ENCODE results near the gene USP43. TPM values are rescaled to one million over a fixed set of nuclear protein-coding genes. Genes with fewer than 3 reads are reported as not detected.

The USP43 gene
- total and polyA plus RNA-seq, 10 of the 15 experiments (the other 5 are each of a cell fraction or from before 2014, with no cell fraction given), result 0.94 TPM; not detected in 9

DNA sequence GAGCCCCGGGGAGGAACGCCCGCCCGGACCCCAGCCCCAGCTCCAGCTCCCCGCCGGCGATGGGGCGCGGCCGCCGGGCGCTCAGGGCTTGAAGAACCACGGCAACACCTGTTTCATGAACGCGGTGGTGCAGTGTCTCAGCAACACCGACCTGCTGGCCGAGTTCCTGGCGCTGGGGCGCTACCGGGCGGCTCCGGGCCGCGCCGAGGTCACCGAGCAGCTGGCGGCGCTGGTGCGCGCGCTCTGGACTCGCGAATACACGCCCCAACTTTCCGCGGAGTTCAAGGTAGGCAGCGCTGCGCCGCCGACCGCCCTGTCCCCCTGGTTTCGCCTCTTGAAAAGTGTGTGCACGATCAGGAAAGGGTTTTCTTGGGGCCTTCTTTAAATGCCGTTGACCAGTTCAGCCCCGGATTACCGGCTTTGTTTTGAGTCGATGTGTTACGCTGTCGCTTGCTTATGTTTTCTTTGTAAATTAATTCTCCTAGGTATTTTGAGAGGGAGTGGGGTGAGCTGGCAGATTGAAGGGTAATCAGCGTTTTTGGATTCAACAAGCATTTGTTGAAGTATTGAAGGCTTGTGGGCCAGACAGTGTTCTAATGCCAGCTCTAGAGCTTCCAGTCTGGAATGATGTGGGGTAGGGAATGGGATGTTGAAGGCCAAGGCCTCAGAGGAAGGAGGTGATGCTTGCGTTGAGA, 681 bp downstream of the USP43 start:
- Histone ChIP-seq H3K79me2 (ENCODE audit: control insufficient read depth, insufficient read depth, low read length) (no peaks in the 10 kb centered on the region), H3K36me3 (ENCODE audit: control insufficient read depth in 2 of 2, insufficient read depth in 2 of 2, low read length in 1 of 2) (no peaks in the 10 kb centered on the region), H2AFZ (ENCODE audit: control insufficient read depth, low read depth, low read length) (no peak overlapping the region; the same call in 1 of the 2 replicates), H3K9me3 (replicated peaks; ENCODE audit: control insufficient read depth, insufficient read depth, low read length) (no peaks in the 10 kb centered on the region), H3K27ac (ENCODE audit: control insufficient read depth, insufficient read depth) (no peak overlapping the region), H3K9ac (ENCODE audit: control insufficient read depth, insufficient read depth, low read length) (no peak overlapping the region), H4K20me1 (ENCODE audit: control insufficient read depth, insufficient read depth) (no peaks in the 10 kb centered on the region), H3K27me3 (replicated peaks in 1 of 2; ENCODE audit: control insufficient read depth in 2 of 2, insufficient read depth in 2 of 2, low read length in 1 of 2) (peaks cover 2 to 4% of the 10 kb centered on the region in 2 experiments), H3K4me3 (no peak overlapping the region; the same call in 1 of the 2 replicates), H3K4me2 (ENCODE audit: control insufficient read depth, insufficient read depth) (peak overlapping the region; percentile 73; the same call in 1 of the 2 replicates), H3K4me1 (ENCODE audit: control insufficient read depth, insufficient read depth, low read length) (peaks cover 4% of the 10 kb centered on the region; the same call in 1 of the 2 replicates)
- ATAC-seq (no peak), DNase-seq (ENCODE audit: low read depth, low spot score) (no peak), FAIRE-seq (no peak)
- BruUV-seq (replicated peaks), result no TSS peak
- ChIA-PET SMC1A (ENCODE audit: uncharacterized antibody, unreplicated experiment) (no interaction called here), RAD21 (ENCODE audit: unreplicated experiment) (no interaction called here), POLR2A (no interaction called here), CTCF (no interaction called here)
- intact Hi-C loops (cut with micrococcal nuclease; ENCODE audit: unreplicated experiment), result no loop called here
- in situ Hi-C loops (cut with MboI), result no loop called here
- 6% methylated on average over 36 of the region's 51 CpGs for WGBS (ENCODE audit: insufficient coverage, insufficient replicate concordance, low lambda C conversion rate, missing lambda C conversion rate)
- TF ChIP-seq STAT3 (IDR thresholded peaks at IDR 0.05; ENCODE audit: low read depth, low read length), result no peak
- TF ChIP-seq NFYA (IDR thresholded peaks at IDR 0.05; ENCODE audit: borderline replicate concordance, low read depth, low read length), result no peak
- TF ChIP-seq SMAD1 (IDR thresholded peaks at IDR 0.05; ENCODE audit: low read depth, partially characterized antibody), result no peak
- no peak for TF ChIP-seq TCF3 (IDR thresholded peaks at IDR 0.05; ENCODE audit: borderline replicate concordance, insufficient read depth, low read depth, low read length)
- TF ChIP-seq USF2 (IDR thresholded peaks at IDR 0.05; ENCODE audit: borderline replicate concordance, low read depth, low read length), result no peak
- TF ChIP-seq NBN (IDR thresholded peaks at IDR 0.05), result no peak
- no peak for TF ChIP-seq MLLT1 (IDR thresholded peaks at IDR 0.05)
- no peak for TF ChIP-seq SREBF1 (IDR thresholded peaks at IDR 0.05; ENCODE audit: low read length)
